Fibroblast of mammary gland (primary cell): ENCODE measurements around the gene C3orf70.
A peak's percentile ranks its signal among the peaks of the same experiment; 100 is the strongest.

Experiments used
- DNase-seq: peaks from one replicate; pipeline ENCODE4 v3.0.0-alpha.2; 2010; ENCODE audit warnings: low read depth
- H3K4me3 ChIP-seq: 2 replicates; pipeline ENCODE4 v1.5.1; 2011; ENCODE audit warnings: low read depth, mild to moderate bottlenecking, low read length, moderate library complexity; ENCODE audit not compliant: control insufficient read depth
- CTCF ChIP-seq: conservative IDR thresholded peaks from 2 replicates; pipeline ENCODE4 v1.5.1; 2011; ENCODE audit warnings: low read depth, low read length, inconsistent platforms; ENCODE audit not compliant: control insufficient read depth, insufficient read depth

C3orf70 gene

GRCh38 chr3:185152410-185153170, at the start of gene C3orf70:
Gene C3orf70 (minus strand): TSS chr3:185153060. CDS start chr3:185152823, 237 bp downstream.
- DNase-seq, result peak; percentile 29
- H3K4me3 ChIP-seq, result peak within 1 kb of the TSS; percentile 29
- TF ChIP-seq CTCF, result no peak

- peak; percentile 90 for DNase-seq
- TF ChIP-seq CTCF, result no peak
- H3K4me3 ChIP-seq, result no peak overlapping the region
Measured at GRCh38 chr3:185200639-185201038, 47.8 kb upstream of the C3orf70 start.

GRCh38 chr3:185199671-185200070, 46.8 kb upstream of the C3orf70 start:
- no peak for DNase-seq
- no peak for TF ChIP-seq CTCF
- no peak overlapping the region for H3K4me3 ChIP-seq

GRCh38 chr3:185199206-185199605, 46.3 kb upstream of the C3orf70 start:
- no peak for TF ChIP-seq CTCF
- DNase-seq, result peak; percentile 68

GRCh38 chr3:185197068-185197467, 44.2 kb upstream of the C3orf70 start:
- H3K4me3 ChIP-seq, result no peak overlapping the region
- no peak for TF ChIP-seq CTCF

More at GRCh38 chr3:185199206-185199605, 46.3 kb upstream of the C3orf70 start:
- no peak overlapping the region for H3K4me3 ChIP-seq

GRCh38 chr3:185195652-185196051, 42.8 kb upstream of the C3orf70 start:
- no peak overlapping the region for H3K4me3 ChIP-seq
- no peak for TF ChIP-seq CTCF
- DNase-seq, result no peak

More at GRCh38 chr3:185197068-185197467, 44.2 kb upstream of the C3orf70 start:
- DNase-seq, result no peak
